Panc1 (cell line): ENCODE results near the gene COA5.

Experiments
- CTCF ChIP-seq: fragments of 450-650 bp; IDR thresholded peaks from 2 replicates; pipeline ENCODE4 v1.5.1; 2017; ENCODE audit warnings: mild to moderate bottlenecking
- POLR2AphosphoS5 ChIP-seq: IDR thresholded peaks from 2 replicates; pipeline ENCODE4 v1.6.1; 2012; ENCODE audit warnings: mild to moderate bottlenecking, low read depth, low read length, moderate library complexity
- REST ChIP-seq, 2 experiments: IDR thresholded peaks; 2 replicates each; pipeline ENCODE4 v1.6.1; 2011 to 2012; ENCODE audit warnings: low read depth in 2 of 2, control low read depth in 1 of 2, low read length in 1 of 2, mild to moderate bottlenecking in 1 of 2, moderate library complexity in 1 of 2; ENCODE audit not compliant: insufficient read depth in 1 of 2
- TCF7L2 ChIP-seq: IDR thresholded peaks from 2 replicates; pipeline ENCODE4 v1.6.1; 2011; ENCODE audit warnings: mild to moderate bottlenecking, low read depth, low read length, inconsistent platforms

GRCh38 chr2:98656800-98657199, 48.5 kb upstream of the COA5 start:
- no peak for TF ChIP-seq CTCF
- TF ChIP-seq REST (IDR thresholded peaks at IDR 0.05; ENCODE audit: insufficient read depth in 1 of 2, low read depth in 2 of 2, low read length in 1 of 2), result no peak
- TF ChIP-seq TCF7L2, result no peak
- TF ChIP-seq POLR2AphosphoS5, result no peak
